ENCODE measurements around the gene CDV3.
A peak's percentile ranks its signal among the peaks of the same experiment; 100 is the strongest.

Gene CDV3

DNA sequence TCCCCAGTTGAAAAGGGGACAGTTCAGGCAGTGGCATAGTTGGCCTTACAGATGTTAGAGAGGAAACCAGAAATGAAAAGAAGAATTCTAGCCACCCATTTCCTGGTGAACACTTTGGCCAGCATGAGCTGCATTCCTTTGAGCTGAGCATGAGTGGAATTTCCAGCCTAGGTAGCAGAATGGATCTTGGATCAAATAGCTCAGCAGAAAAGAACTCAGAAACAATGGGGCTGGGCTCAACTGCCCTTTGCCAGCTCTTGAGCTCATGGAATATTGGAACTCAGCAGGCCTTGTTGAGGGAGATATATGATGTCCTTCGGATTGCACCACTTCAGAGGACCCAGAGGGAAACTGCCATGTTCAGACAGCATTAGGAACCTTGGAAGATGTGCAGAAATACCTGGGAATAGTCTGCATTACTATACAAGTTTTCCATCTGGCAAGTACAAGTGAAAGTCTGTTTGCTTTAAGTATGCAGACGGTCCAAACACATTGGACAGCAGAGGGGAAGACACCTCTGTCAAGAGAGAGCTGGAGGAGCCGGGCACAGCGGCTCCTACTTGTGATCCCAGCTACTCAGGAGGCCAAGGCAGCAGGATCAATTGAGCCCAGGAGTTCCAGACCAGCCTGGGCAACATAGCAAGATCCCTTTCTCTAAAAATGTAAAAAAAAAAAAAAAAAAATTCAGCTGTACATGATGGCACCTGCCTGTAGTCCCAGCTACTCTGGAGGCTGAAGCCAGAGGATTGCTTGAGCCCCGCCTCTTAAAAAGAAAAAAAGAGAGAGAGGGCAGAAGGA, 3.1 kb upstream of the CDV3 start:
- DNase-seq: no peak

DNA sequence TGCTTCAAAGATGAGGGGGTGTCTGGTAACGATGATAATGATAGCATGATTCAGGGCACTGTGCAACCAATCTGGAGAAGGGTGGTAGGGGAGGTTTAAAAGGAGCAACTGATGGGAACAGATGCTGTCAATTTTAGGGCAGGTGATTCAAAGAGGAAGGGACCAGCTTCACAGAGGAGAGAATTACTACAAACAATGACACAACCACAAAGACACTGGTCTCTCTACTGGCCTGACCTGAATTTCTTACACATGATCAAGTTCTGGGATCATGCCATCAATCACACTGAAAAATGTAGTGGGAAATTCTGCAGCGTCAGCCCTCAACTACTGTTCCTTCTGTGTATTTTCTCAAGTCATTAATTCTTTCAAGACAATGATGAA, 2.6 kb upstream of the CDV3 start:
- DNase-seq: no peak

DNA sequence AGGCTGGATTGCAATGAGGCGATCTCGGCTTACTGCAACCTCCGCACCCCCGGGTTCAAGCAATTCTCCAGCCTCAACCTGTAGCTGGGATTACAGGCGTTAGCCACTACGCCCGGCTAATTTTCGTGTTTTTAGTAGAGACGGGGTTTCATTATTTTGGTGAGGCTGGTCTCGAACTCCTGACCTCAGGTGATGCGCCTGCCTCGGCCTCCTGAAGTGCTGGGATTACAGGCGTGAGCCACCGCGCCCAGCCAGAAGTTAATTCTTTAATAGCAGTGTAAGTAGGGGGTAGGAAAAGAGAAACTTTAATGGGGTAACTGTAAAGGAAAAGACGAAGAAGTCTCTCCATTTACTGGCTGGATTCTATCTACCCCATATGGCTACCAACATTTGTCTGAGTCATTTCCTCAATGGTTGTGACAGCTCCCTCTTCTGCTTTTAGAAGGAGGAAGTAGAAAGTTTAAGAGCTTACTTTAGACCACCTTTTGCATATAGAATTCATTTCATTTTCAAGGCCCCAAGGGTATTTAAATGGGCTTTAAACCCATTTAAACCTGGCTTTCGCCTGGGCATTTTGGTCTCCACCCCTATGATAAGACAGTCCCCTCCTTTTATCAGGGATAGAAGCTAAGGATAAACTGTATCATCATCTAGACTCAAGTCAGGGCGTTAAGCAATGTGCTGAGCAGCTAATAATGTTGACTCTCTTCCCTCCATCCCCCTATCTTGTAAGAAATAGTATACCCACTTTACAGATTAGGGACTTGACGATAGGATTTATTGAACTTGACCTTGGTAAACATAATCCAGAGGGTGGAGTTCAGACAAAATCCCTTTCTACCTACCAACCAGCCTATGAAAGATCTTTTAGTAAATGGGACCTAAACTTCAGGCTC, 1.1 kb upstream of the CDV3 start:
- no peak for DNase-seq

GRCh38 chr3:133573054-133573628, 345 bp upstream of the CDV3 start:
- peak; percentile 100 for DNase-seq

DNA sequence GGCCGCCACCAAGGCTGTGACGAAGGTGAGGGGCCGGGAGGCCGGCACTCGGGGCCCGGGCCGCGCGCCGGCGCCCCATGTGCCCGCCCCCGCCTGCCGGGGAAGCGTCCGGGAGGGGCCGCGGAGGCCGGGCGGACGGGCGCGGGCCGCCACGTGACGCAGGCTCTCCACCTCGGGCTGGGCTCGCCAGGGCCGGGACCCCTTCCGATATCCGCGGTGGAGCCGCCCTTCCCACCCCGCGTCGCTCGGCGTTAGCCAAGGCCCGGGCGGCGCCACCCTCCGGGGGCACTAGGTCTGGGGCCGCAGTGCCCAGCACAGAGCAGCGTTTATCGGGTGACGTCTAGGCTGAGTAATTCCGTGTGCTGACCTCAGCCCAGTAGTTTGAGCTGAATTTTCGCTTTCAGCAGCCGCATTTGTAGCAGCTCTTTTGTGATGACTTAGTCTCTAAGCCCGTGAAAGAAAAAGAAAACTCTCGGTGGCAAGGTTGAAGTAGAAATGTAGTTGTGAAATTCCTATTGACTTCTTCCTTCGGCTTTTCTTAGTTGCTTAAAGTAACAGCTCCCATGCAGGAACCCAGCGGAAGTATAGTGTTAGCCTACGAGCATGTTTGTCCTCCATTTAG, 885 bp downstream of the CDV3 start:
- peak; percentile 79 for DNase-seq

GRCh38 chr3:133575086-133575485, 1.6 kb downstream of the CDV3 start:
- no peak for DNase-seq

DNA sequence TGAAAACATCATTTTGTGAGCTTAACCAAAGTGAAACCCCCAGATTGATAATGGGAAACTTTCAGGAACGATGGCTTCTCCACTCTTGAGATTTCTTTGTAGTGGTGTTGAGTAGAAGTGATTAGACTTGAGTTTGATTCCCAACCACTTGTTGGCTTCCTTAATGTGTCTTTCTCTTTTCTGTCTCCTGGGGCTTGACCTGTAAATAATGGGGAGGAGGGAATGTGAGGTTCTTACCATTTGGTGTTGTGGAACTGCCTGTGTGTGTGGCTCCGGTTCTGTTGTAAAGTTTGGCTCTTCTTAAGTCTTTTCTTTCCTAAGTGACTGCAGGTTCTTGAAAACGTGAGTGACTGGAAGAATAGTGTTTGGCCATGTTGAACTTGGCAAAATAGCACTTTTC, 2.7 kb downstream of the CDV3 start:
- no peak for DNase-seq

- DNase-seq: no peak
Measured at GRCh38 chr3:133578548-133579191, 5.2 kb downstream of the CDV3 start.

- no peak for DNase-seq
Measured at GRCh38 chr3:133583396-133583795, 9.9 kb downstream of the CDV3 start.

GRCh38 chr3:133588035-133588434, 14.5 kb downstream of the CDV3 start:
- no peak for DNase-seq

GRCh38 chr3:133588784-133589465, 15.4 kb downstream of the CDV3 start:
- DNase-seq: no peak

DNA sequence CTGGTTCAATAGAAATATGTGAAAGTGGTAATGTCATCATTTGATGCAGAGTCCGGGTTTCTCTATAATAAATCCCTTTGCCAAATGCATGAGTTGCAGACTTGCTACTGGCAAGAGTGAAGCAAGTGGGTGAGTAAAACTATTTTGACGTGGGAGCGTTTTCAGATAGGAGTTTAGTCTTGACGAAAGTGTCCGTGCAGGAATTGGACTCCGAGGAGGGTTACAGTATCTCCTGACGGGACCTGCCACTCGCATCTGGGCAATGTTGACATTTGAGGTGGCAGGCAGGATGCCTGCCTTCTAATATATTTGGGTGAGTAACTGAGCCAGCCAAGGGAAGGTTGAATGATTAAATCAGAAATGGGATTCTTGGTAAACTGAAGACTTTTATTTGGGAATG, 16.0 kb downstream of the CDV3 start:
- no peak for DNase-seq

DNA sequence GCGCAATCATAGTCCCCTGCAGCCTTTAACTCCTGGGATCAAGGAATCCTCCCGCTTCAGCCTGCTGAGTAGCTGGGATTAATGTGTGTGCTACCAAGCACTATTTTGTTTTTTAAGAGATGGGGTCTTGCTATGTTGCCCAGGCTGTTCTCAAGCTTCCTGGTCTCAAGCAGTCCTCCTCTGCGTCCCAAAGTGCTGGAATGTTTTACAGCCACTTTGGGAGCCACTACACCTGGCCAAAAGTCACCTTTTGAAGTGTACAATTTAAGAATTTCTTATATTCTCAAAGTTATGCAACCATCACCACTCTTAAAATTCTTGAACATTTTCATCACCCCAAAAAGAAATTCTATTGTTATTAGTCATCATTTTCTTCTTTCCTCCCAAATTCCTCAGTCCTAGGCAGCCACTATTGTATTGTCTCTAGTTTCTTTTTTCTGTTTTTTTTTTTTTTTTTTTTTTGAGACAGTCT, 17.8 kb downstream of the CDV3 start:
- no peak for DNase-seq

DNA sequence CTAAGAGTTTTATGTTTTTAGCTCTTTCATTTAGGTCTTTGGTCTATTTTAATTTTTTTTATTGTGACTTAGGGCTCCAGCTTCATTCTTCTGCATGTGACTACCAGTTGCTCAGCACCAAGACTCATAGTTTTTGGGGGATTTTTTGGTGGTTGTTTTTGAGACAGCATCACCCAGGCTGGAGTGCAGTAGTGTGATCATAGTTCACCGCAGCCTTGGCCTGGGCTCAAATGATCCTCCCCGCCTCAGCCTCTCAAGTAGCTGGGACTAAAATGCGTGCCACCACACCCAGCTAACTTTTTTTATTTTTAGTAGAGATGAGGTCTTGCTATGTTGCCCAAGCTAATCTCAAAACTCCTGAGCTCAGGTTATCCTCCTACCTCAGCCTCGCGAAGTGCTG, 19.4 kb downstream of the CDV3 start:
- no peak for DNase-seq

DNA sequence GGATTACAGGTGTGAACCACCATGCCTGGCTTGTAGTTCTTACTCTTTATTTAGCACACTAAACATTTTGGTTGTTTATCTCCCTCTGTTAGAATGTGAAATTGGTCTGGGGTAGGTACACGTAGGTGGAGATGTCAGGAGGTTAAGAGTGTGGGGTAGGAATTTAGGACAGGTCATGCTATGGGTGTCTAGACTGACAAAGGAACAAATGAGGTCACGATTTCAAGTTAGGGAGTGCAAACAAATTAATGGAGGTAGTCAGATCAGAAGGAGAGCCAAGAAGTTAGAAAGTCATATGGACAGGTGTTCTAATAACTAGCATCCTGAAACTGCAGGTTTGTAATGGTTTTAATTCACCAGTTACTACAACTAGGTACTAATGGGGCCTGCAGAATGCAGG, 19.8 kb downstream of the CDV3 start:
- no peak for DNase-seq

DNA sequence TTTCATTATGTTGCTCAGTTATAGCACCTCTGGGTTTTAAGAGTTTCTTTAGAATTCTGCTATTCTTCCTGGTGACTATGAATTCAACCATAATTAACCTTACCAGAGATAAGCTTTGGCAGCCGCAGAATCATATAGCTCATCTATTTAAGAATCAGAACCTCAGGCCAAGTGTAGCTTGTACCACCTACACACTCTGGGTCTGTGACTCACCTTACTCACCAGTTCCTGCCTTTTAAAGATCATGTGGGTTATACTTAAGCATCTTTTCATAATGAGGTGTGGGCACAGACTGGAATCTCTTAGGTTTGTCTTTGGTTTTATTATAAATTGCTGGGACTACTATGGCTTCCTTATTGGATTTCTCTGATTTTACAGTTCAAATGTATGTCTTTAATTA, 21.9 kb downstream of the CDV3 start:
- DNase-seq: peak; percentile 35

- no peak for DNase-seq
Measured at GRCh38 chr3:133598405-133598804, 24.9 kb downstream of the CDV3 start.

GRCh38 chr3:133599280-133599679, 25.8 kb downstream of the CDV3 start:
- DNase-seq: no peak

DNA sequence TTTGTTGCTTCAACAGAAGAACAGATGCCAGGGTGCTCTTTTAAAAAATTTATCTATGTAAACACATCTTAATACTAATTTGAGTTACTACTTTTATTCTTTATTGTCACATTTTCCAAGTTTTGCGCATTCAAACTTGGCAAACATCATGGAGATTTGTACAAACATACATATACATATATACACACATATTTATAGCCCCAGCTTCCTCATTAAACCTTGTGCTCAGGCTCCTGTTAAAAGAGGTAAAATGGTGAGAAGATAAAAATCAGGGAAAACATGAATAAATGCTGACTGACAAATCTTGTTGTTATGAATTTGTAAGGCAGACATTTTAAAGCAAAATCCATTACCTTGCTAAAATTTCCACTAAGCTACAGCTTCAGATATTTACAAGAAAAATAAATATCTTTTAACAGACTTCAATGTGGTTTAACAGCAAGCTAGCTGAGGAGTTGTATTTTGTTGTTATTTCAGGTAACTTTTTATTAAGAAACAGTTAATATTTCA, 27.1 kb downstream of the CDV3 start:
- DNase-seq: no peak

GRCh38 chr3:133606342-133606741, 32.9 kb downstream of the CDV3 start:
- DNase-seq: no peak

GRCh38 chr3:133606902-133607301, 33.4 kb downstream of the CDV3 start:
- no peak for DNase-seq

GRCh38 chr3:133607816-133608215, 34.3 kb downstream of the CDV3 start:
- DNase-seq: no peak

Data from activated naive CD4-positive, alpha-beta T cell treated with Interleukin-2 at 50 U/mL for 16 hours (primary cell).